Right renal cortex interstitium (tissue), 3 donors: Measurements from ENCODE around the gene RPL10A. TPM values are rescaled to one million over a fixed set of nuclear protein-coding genes. Genes with fewer than 3 reads are reported as not detected.
"Not testable (repeated sequence)": the region's sequence is repeated elsewhere in the genome, so short reads cannot be mapped to it uniquely, and the experiment has no call there.

Experiments
- DNase-seq, 3 donors: peaks; one replicate each; pipeline ENCODE4 v3.0.0-alpha.2; 2013; ENCODE audit warnings: low read depth in 3 of 3, low spot score in 2 of 3
- polyA plus RNA-seq, 3 donors: library from polyadenylated mRNA; unstranded; fragments of 120-200 nt; gene quantifications; one replicate each; pipeline ENCODE4 v1.2.1, GENCODE V29; 2013; ENCODE audit not compliant: insufficient read length in 3 of 3

Gene RPL10A
- polyA plus RNA-seq, 3 donors, result 2,099 to 2,180 (median 2,157) TPM

DNA sequence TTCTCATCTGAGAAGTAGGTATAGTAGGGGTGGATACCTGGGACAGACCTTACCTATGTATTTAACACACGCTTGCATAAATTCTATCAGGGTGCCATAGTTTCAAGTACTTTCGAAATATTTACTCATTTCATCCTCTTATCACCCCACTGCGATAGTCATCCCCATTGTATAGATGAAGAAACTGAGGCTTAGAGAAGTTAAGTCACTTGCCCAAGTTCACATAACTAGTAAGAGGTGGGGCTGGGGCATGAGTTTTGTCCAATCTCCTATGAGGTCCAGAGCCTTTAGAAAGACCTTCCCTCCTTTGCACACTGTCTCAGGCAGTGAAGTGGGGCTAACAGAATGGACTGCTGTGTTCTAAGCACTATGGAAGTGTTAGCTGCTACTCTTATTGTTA, 38.3 kb downstream of the RPL10A start:
- no peak for DNase-seq

DNA sequence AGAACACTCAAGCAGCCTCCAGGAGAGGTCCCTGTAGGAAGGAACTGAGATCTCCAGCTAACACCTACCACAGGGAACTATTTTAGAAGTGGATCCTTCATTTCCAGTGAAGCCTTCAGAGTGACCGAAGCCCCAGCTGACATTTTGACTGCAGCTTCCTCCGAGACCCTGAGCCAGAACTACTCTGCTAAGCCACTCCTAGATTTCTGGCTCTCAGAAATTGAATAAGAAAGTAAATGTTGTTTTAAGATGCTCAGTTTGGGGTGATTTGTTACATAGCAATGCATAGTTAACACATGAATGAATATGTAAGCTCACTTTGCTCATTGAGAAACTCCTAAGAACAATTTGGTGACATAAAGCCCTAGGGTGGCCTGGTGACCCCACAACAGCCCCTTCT, 39.0 kb downstream of the RPL10A start:
- no peak for DNase-seq

DNA sequence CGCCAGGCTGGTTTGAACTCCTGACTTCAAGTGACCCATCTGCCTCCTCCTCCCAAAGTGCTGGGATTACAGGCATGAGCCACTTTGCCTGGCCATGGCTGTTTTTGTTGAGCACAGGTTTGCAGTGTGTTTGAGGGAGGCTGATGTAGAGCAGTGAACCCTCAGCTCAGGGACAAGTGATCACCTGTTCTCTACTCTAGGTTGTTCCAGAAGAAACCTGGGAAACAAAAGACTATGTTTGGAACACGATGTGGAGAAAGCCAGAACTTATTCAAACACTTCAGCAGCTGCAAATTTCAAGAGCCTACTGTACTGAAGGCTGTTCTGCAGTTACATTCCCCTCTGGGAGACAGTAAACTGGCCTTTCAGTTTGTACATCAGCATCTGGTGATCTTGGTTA, 39.8 kb downstream of the RPL10A start:
- no peak for DNase-seq

DNA sequence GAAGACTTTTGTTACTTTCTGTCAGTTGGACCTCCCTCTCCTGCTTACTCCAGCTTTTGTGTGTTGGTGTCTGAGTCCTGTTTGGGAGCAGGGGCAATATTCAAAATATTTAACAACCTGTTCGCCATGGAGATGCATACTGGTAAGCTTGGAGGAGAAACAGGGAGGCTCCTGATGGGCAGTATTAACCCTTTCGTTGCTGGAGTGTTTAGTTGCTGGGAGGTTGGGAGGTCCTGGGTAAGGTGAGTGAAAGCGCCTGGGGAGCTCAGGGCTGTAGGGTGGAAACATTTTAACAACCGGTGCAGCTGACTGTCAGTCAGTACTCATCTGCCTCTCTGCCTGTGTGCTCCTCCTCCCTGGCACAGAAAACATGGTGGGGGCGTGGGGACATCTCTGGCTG, 40.3 kb downstream of the RPL10A start:
- no peak for DNase-seq

DNA sequence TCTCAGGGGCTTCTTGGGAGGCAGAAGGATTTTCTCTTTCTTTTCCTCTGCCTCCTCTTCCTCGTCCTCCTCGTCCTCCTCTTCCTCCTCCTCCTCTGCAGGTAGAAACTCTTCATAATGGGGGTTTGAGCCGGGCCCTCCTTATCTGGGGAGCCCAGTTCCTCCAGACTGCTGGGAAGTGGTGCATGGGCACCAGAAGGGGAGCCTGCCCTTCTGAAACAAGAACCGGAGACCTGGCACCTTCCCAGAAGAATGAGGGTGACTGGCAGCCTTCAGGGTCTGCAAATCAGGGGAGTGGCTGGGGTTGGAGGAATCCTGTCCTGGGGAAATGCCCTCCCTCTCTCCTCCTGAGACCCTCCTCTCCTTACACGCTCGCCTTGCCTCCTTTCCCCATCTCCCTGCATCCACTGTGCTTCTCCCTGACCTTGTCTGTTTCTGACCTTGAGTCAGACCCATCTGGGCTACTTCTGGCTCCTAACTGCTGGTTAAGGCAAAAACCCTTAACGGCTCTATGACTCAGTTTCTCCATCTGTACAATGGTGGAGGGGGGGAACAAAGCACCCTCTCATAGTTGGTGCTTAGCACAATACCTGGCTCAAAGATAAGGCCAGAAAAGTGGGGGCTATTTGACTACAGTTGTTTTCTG, 42.8 kb downstream of the RPL10A start:
- DNase-seq, result no peak

DNA sequence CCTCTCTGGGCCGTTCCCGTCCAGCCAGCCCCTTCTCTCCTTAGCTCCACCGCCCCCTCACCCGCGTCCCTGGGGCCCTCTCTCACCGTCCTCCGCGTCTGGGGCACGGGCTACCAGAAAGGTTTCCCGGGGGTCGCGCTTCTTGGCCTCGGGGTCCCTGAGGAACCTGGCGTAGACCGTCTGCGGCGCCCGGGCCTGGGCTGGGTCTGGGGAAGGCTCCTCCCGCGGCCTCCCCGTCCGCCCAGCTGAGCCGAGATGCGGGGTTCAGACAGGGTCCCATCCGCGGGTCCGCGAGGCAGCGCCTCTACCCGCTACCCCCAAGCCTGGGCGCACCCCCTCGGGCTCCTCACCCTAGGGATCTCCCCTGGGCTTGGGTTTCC, 43.4 kb downstream of the RPL10A start:
- DNase-seq, result no peak

DNA sequence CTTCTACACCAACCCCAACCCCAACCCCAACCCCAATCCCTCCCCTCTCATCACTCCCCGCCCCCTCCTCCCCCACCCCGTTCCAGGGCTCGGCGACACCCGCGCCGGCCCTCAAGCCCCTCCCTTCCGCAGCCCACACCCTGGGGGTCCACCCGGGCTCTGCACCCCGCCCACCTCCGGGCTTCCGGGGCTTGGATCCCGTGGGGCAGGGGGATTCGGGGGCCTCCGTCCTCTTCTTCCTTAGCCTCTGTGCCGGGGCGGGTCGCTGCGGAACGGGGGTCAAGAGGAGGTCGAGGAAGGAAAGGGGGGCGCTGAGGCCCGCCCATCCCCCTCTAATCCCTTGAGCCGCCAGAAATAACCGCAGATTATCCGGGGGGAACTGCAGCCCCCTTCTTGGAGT, 43.8 kb downstream of the RPL10A start:
- no peak for DNase-seq

DNA sequence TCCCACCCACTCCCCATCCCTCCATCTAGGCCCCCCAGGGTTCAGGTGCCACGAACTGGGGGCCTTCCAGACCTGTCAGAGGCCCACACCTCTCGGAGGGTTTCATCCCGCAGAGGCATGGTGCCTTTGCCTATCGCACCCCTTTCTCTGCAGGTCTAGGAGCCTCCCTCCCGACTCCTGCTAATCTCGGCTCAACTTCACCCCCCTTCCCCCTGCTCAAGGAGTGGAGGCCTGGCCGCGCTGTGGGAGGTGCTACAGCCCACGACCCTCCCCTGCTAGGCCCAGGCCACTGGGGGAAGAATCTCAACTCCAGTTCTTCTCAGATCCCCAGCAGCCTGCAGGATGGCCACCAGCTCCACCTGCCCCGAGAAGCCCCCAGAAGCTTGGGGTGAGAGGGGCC, 44.5 kb downstream of the RPL10A start, which contains the start of gene TULP1:
TULP1 (minus strand) TSS at position 157 of the 400 bp plus-strand sequence; CDS start at position 119, 38 bp downstream.
- no peak for DNase-seq

DNA sequence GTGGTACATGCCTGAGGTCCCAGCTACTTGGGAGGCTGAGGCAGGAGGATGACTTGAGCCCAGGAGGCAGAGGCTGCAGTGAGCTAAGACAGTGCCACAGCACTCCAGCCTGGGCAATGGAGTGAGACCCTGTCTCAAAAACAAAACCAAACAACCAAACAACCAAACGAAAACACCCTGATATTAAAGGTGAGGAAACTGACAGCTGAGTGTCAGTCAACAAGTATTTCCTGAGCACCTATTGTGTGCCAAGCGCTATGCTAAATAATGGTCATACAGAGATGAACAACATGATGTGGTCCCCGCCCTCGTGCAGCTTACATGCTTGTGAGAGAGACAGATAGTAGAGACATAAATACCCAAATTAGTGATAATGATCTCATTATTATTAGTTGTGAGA, 46.4 kb downstream of the RPL10A start:
- no peak for DNase-seq

DNA sequence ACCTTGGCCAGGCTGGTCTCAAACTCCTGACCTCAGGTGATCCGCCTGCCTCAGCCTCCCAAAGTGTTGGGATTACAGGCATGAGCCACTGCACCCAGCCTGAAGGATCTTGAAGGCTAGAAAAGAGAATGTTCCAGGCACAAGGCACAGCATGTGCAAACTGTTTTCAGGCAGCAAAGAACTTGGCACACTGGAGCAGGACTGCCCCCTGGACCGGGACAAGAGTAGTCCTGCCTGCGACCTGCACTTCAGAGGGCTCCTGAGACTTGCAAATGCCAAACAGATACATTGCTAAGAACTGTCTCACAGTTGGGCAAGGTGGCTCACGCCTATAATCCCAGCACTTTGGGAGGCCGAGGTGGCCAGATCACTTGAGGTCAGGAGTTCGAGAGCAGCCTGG, 47.7 kb downstream of the RPL10A start:
- DNase-seq, result not testable (repeated sequence)

DNA sequence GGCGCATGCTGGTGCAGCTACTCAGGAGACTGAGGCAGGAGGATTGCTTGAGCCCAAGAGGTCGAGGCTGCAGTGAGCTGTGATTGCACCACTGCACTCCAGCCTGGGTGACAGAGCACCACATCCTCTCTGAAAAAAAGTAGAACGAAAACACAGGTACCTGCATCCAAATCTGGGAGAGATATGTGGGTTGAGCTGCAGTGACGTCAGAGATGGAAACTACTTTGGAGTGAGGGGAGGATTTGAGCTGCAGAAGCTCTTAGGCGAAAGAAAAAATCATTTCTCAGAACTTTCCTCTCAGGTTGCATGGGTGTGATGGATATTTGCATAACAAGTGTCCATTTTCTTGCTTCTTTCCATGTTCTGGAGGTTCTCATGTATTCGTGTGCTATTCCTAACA, 48.5 kb downstream of the RPL10A start:
- no peak for DNase-seq

DNA sequence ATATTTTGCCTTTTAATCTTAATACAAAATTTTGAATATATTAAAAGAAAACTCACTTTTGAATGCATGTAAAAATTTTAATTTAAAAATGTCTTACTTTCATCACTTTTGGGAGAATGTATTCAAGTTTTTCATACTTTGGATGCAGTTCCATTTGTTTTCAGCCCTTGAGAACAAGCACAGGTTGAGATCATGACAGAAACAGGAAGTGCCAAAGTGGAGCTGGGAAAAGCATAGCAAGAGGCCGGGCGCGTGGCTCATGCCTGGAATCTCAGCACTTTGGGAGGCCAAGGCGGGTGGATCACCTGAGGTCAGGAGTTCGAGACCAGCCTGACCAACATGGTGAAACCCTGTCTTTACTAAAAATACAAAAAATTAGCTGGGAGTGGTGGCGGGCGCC, 49.8 kb downstream of the RPL10A start:
- DNase-seq, result not testable (repeated sequence)

DNA sequence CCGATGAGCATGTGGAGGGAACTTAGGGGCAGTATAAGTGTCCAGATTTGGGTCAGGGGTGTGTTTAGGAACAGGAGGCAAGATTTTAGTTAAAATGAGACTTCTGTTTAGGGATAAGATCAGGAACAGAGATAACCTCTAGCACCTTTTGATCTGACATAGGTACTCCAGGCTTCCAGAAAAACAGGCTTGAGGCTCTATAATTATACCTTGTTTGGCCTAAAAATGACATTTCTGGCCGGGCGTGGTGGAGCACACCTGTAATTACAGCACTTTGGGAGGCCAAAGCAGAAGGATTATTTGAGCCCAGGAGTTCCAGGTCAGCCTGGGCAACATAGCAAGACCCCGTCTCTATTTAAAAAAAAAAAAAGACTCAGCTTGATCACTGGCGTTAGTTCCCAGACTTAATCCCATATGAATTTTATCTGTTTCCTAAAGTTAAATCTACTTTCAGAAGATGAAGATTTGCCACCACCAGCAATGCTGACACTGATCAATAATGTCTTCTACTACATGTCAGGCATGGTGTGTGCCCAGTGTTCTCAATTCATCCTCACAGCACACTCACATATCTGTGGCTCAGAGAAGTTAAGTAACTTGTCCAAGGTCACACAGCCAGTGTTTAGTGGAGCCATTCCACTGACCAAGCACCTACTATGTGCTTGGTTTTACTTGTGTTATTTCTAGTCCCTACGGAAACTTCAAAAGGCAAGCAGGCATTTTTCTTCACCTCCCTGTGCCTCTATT, 50.5 kb downstream of the RPL10A start:
- no peak for DNase-seq

DNA sequence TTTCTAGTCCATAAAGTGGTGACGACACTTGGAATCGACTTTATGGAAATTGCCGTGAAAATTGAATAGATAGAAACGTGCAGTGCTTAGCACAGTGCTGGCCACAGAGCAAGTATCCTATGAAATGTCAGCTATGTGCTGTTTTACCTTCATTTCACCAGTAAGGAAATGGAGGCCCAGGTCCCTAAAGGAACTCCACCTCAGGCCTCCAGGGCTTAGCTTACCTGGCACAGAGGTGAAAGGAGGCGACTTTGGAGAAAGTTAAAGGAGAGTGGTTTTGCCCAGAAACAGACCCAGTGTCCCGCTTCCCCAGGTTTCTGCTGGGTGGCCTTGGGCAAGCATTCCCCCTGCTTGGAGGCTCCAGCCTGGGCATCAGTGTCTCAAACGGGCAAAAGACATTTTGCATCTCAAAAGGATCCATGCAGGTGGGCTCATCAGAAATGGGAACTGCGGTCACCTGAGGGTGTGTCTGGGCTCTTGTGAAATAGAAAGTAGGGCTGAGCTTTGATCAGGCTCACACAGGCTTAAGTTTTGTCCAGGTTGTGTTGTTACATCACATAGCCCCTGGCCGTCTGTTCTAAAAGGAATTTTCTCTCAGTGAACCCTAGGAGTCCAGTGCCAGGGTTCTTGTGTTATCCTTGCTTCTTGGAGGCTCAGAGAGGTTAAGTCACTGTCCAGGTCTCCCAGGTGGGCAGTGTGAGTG, 51.3 kb downstream of the RPL10A start:
- DNase-seq, result no peak

Other genes with a start within 250 kb of the RPL10A start
- gene ZNF76, start 208.7 kb upstream of the RPL10A start, polyA plus RNA-seq, result 10 to 100 TPM; 37.6 to 40.5 (median 38.5) TPM
- gene DEF6, start 170.6 kb upstream of the RPL10A start, polyA plus RNA-seq, result 1 to 10 TPM; 3.2 to 3.5 (median 3.3) TPM
- gene PPARD, start 125.8 kb upstream of the RPL10A start, polyA plus RNA-seq, result 10 to 100 TPM; 18.6 to 21.2 (median 20.9) TPM
- gene FANCE, start 16.1 kb upstream of the RPL10A start, polyA plus RNA-seq, result 10 to 100 TPM in 2 of 3 donors, 1 to 10 TPM in 1; 8.9 to 10.9 (median 10.1) TPM
- 10 to 100 TPM; 38.2 to 42.8 (median 38.5) TPM for gene TEAD3, start 28.7 kb downstream of the RPL10A start, polyA plus RNA-seq
- gene TULP1, start 44.5 kb downstream of the RPL10A start, polyA plus RNA-seq, result 1 to 10 TPM; 1.3 to 2.1 (median 1.7) TPM
- 10 to 100 TPM; 24.9 to 29.0 (median 27.7) TPM for gene FKBP5, start 220.5 kb downstream of the RPL10A start, polyA plus RNA-seq